ENCODE results near the gene NTNG1.

DNA sequence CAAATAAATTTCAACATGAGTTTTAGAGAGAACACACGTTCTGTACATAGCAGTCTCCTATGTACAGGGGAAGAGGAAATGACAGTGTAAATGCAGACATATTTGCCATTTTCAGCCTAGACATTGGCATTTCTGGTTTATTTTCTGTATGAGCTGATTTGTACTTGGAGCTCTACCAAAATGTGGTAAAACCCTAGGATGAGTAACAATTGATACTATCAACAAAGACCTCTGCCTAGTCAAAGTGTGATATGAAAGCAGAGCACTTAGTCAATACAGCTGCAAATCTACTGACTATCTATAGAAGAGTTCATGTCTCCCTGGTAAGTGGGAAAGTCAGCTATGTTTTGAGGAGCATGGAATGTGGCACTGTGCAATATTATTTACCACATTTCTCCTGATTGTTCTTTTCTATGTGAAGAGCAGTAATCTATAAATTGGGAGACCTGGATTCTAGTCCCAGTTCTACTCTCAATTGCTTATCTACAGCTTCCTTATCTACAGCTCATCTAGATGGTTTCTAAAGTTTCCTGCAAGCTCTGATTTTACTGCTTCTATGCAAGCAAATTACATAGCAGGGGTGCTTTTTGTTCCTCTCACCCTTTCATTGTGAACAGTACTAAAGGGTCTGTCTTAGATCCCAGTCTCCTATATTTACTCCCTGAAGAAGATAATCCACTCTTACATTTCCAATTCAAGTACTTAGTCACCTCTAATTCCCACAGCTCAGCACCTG, 334.2 kb downstream of the NTNG1 start:
- TF ChIP-seq CTCF (IDR thresholded peaks at IDR 0.05; ENCODE audit: control extremely low read depth in 1 of 3, insufficient read depth in 1 of 3, low read depth in 1 of 3, low read length in 3 of 3) (no peak), RAD21 (IDR thresholded peaks at IDR 0.05 in 1 of 2, conservative IDR thresholded peaks at IDR 0.05 in 1 of 2; ENCODE audit: low read depth in 2 of 2, low read length in 2 of 2) (no peak), BRCA1 (IDR thresholded peaks at IDR 0.05; ENCODE audit: low read depth, low read length) (no peak), SIN3A (conservative IDR thresholded peaks at IDR 0.05 in 1 of 2, IDR thresholded peaks at IDR 0.05 in 1 of 2; ENCODE audit: low read depth in 1 of 2, low read length in 2 of 2) (no peak), SRF (IDR thresholded peaks at IDR 0.05; ENCODE audit: low read depth, low read length) (no peak), EP300 (IDR thresholded peaks at IDR 0.05; ENCODE audit: borderline replicate concordance in 1 of 2, low read depth in 2 of 2, low read length in 2 of 2) (no peak), ZNF274 (IDR thresholded peaks at IDR 0.05; ENCODE audit: borderline replicate concordance, extremely low read depth, low read length) (no peak), HDAC6 (IDR thresholded peaks at IDR 0.05; ENCODE audit: low read depth, low read length) (no peak), SP1 (IDR thresholded peaks at IDR 0.05; ENCODE audit: low read depth, low read length) (no peak), POLR2A (IDR thresholded peaks at IDR 0.05; ENCODE audit: control extremely low read depth in 1 of 2, low read depth in 2 of 2, low read length in 2 of 2) (no peak), TEAD4 (IDR thresholded peaks at IDR 0.05; ENCODE audit: low read depth, low read length) (no peak), RXRA (IDR thresholded peaks at IDR 0.05; ENCODE audit: insufficient read depth, low read depth, low read length) (no peak), CEBPB (IDR thresholded peaks at IDR 0.05; ENCODE audit: low read depth, low read length) (no peak)
- TF ChIP-seq, protein P1, sequence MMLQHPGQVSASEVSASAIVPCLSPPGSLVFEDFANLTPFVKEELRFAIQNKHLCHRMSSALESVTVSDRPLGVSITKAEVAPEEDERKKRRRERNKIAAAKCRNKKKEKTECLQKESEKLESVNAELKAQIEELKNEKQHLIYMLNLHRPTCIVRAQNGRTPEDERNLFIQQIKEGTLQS (IDR thresholded peaks at IDR 0.05; ENCODE audit: insufficient read depth, low read depth, low read length): no peak
